ENCODE data around the gene TIPARP.
"Not testable (repeated sequence)": the region's sequence is repeated elsewhere in the genome, so short reads cannot be mapped to it uniquely, and the experiment has no call there.

The TIPARP gene

DNA sequence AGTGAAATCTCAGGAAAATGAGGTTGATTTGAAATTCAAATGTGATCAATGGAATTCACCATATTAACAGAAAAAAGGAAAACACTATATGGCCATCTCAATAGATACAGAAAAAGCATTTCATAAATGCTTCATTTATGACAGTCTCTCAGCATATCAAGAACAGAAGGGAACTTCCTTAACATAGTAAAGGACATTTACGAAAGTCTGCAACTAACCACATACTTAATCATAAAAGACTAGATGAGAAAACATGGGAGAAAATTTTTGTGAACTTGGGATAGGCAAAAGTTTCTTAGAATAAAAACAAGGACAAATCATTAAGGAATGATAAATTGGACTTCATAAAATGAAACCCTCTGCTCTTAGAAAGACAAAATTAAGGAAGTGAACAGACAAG lies 24.7 kb upstream of the TIPARP start:
- no peak for DNase-seq (ENCODE audit: low spot score)

DNA sequence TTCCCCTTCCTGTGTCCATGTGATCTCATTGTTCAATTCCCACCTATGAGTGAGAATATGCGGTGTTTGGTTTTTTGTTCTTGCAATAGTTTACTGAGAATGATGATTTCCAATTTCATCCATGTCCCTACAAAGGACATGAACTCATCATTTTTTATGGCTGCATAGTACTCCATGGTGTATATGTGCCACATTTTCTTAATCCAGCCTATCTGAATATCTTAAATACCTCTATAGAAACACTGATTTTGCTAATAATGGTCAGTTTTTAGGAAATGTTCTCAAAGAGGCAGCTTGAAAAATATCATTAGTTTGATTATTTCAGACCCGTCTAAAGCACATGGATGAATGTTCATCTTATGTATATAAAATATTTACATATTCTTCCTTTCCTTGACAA lies 21.7 kb upstream of the TIPARP start:
- DNase-seq (ENCODE audit: low spot score) = not testable (repeated sequence)

DNA sequence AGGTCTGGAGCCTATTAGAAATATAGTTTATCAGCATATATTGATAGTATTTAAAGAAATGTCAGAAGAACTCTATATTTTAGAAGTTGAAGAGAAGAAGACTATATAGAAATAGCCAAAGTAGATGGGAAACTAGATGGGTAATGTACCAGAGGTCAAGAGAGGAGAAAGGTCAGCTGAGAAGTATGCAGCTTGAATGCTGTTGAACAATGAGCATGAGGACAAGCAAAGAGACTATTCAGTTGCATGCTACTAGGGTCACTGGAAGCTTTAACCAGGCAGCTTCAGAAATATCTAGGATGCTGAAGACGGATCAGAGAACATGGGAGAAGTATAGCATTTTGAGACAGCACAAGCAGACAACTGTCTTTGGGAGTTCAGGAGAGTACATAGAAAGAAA lies 19.6 kb upstream of the TIPARP start:
- DNase-seq (ENCODE audit: low spot score) = no peak

DNA sequence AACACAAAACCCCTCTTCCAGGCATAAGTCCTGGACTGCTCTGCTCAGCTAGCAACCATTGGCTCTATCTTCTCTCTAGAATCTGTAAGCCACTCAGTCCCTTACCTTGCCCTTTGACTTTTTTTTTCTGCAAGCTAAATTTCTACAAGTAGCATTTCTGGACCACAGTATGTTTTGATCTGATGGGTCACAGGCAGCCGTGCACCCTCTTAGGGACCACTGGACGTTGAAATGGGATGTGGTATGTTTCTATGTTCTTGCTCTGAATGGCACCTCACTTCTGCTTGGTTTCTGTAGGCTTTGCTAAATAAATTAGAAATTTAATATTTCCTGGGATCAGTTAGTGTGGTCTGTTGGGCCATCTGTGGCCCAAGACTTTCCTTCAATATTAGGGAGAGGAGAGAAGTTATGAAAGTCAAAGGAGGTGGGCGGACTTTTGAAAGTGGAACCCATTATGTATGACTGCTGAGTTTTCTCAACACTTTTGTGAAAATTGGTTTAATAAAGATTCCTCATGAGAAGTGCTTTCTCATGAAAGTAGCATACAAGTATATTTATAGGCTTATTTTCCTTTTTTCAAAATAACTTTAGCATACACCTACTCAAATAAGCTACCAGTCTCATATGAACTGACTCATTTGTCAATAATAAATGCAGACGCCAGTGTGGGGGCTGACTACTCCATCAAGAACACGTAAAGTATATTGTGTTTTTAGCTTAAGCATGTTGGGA lies 18.4 kb upstream of the TIPARP start:
- DNase-seq (ENCODE audit: low spot score) = no peak

DNA sequence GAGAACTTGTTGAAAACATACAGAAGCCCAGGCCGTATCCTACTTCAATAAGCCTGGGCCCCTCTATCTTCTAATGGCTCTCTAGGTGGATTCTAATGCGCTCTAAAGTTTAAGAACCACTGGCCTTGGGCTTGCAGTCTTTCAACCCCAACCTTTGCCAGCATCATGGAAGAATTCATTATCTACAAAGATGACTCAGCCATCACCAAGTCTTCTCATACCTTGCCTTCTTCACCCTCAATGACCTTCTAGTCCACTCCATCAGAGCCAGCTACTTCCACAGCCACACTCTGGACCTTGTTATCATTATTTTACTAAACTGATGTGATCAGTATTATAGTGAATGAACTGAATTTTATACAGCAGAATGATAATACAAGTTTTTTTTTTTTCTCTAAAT lies 16.9 kb upstream of the TIPARP start:
- no peak for DNase-seq (ENCODE audit: low spot score)

DNA sequence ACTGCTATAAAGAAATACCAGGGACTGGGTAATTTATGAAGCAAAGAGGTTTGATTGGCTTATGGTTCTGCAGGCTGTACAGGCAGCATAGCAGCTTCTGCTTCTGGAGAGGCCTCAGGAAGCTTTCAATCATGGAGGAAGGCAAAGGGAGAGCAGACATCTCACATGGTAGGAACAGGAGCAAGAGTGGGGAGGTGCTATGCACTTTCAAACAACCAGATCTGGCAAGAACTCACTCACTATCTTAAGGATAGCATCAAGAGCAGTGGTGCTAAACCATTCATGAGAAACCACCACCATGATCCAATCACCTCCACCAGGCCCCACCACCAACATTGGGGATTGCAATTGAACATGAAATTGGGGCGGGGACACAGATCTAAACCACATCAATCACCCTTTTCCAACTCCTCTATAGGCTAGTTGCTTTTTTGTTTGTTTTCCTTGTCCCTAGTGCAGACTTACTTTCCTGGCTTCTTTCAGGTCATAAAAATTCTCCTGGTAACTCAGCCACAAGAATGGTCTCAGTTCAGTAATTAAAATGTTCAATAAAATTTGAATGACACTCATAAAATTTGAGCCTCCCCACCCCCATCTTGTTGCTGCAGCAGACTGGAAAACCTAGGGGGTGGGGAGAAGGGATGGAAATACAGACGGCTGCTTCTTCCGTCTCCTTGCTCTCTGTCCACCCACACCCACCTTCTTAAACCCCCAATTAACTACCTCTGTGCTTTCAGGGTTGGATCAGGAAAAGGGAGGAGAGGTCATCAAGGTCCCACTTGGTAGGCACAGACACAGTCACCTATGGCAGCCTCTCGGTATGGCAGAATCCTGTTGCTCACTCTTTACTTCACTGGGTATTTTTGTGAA lies 16.3 kb upstream of the TIPARP start:
- DNase-seq (ENCODE audit: low spot score) = no peak

DNA sequence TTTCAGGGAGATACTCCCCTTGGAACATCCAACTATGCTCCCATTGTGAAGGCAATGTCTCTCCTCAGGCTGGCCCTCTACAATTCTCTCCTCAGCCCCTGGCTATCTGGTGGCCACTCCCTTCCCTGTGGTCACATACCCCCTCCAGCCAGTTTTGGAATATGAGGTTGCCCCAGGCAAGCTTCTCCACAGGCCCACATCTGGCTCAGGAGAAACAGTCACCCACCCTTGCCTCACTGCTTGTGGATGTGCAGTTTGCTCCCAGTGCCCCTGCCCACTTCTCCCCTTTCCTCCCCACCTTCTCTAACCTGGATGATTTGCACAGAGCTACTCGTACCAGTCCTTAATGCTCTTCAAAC lies 15.7 kb upstream of the TIPARP start:
- no peak for DNase-seq (ENCODE audit: low spot score)

DNA sequence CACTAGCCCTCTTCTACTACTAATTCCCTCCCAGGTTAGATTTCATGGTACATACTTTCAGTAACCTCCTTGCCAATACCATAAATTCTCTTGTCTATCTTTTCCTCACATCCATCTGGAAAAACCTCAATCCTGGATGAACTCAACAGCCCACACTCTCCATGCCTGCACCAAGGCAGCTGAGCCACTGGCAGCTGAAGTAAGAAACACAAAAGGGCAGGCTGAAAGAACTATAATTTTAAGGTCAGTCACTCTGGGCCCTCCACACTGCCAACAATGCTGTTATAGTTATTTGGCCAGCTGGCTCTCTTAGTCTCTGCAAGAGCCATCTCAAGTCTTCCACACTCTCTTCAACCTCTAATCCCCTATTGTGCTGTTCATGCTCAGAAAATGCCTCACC lies 15.1 kb upstream of the TIPARP start:
- no peak for DNase-seq (ENCODE audit: low spot score)

DNA sequence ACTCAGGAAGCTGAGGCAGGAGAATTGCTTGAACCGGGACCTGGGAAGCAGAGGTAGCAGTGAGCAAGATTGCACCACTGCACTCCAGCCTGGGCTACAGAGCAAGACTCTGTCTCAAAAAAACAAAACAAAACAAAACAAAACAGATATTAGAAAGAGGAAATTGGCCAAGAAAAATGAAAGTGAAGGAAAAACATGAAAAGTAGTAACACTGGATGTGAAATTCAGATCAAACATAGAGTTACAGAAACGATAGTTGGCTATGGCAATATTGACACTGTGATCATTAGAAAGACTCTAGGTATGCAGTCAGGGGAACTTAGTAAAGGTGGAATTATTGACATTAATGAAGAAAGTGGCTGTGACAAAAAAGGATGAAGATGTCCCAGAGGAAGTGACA lies 13.2 kb upstream of the TIPARP start:
- DNase-seq (ENCODE audit: low spot score) = no peak

DNA sequence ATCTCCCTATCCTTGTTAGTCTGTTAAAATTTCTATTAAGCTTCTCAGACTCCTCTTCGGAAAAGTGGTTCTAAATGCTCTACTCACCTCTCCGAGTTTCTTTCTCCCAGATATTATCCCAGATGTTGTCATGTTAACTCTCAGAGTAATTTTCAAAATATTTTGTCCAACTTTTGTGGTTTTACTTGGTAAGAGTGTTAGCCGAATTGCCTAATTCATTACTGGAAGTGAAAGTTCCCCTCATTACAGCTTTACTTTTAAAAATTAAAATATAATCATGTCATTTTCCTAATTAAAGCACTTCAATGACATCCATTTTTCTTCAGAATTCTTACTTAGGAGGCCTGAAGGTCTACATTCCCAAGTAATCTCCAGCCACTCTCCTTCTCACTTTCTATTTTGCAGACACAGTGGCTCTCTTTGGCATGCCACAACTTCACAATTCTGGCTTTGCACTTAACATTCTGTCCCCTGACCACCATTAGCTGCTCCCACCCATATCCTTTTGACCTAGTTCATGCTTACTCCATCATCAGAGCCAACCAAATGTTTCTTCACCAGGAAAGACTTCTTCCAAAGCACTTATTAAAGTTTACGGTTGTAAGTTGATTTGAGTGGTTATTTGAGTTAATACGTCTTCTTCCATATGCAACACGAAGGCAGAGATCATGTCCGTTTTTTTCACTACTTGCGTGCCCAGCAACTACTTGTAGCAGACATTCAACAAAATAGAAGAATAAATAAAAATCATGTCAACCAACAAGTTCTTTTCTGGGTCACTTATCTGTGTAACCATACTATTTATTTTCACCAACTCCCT lies 10.2 kb upstream of the TIPARP start:
- no peak for DNase-seq (ENCODE audit: low spot score)

DNA sequence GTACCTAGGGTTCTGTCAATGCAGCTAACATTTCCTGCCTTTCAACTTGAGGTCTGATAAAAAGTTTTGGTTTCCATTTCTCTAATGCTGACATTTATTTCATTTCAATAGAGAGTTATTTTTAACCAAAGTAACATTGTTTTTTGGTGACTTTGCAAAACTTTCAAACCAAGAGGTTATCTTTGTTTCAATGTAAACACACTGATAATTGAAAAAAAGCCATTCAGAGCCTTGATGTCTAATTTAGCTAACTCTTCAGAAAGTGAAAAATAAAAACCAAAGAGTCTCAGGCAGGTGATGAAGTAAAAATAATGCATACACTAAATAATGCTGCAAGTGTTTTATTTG lies 9.6 kb upstream of the TIPARP start:
- DNase-seq (ENCODE audit: low spot score) = no peak

DNA sequence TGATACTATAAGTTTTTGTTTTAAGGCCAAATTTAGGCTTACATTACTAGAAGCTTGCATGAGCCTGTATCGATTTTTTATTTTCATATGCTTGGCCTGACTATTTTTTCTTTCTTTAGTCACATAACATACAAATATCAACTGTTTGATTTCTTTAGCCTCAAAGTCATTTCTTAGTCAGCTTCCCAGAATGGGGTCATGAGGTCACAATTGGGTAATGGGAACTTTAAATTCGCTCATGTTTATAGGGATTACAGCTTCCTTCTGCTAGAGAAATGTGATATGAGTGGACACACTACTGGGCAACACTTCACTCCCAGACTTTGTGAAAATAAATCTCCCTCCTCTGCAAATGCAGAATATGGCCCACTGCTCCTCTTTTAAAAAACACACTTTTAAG lies 9.1 kb upstream of the TIPARP start:
- no peak for DNase-seq (ENCODE audit: low spot score)

DNA sequence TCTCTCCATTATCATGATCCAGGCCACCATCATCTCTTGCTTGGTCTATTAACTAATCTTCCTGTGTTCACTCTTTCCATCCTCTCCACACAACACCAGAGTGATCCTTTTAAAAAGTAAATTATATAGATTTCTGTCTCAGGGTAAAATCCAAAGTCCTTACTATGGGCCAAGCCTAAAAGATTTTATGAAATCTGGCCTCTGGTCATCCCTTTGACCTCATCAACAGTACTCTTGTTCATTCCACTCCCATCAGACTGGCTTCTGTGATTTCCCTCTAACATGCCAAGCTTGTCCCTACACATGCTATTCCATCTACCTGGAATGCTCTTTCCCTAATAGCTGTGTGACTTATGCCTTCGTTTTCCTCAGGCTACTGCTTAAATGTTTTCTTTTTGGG lies 8.3 kb upstream of the TIPARP start:
- DNase-seq (ENCODE audit: low spot score) = no peak

DNA sequence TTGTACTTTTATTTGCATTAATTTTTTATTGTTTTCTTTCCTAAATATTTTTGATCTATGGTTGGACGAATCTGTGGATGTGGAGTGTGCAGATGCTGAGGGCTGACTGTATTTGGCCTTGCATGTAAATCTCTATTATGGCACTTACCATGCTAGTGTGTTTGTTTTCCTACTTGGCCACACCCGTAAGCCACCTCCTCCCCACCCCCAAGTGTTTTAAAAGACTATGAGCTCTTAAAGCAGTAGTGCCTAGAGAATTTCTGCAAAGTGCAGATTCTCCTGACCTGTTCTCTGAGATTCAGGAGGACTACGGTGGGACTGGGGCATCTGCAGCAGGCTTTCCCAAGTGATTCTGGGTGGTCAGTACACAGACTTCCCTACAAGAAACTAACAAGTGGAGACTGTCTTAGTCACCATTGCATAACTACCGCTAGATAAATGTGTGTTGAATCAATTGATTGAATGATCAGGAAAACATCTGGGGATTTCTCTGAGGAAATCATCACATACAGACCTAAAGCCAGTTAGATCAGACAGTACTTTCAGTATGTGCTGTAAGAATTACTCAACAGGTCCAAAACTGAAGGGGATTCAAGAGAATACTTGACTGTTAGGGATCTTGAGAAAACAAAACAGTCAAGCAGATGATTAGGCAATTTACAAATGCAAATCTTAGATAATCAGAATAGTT lies 6.2 kb upstream of the TIPARP start:
- no peak for DNase-seq (ENCODE audit: low spot score)

DNA sequence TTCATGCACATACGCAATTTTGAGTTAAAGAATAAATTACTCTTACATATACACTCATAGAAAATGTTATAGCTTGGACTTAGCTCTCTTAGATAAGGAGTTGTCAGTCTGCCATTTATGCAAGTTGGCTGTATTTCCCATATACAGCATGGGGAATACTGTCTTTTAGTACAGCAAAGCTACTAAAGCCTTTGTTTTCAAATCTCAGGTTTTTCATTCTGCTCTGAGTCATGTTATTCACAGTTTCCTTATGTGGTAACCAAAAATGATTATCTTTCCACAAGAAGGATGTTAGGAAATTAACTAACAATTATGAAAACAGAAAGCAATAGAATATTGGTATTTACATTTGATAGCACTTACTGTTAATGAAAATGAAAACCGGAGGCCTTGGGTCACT lies 4.3 kb upstream of the TIPARP start:
- no peak for DNase-seq (ENCODE audit: low spot score)

DNA sequence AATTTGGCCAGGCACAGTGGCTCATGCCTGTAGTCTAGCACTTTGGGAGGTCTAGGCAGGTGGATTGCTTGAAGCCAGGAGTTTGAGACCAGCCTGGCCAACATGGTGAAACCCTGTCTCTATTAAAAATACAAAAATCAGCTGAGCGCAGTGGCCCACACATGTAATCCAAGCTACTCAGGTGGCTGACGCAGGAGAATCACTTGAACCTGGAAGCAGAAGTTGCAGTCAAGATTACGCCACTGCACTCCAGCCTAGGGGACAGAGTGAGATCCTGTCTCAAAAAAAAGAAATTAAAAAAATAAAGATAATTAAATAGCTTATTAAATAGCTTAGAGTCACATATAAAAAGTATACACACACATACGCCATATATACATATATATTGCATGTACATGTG lies 3.7 kb upstream of the TIPARP start:
- DNase-seq (ENCODE audit: low spot score) = no peak

DNA sequence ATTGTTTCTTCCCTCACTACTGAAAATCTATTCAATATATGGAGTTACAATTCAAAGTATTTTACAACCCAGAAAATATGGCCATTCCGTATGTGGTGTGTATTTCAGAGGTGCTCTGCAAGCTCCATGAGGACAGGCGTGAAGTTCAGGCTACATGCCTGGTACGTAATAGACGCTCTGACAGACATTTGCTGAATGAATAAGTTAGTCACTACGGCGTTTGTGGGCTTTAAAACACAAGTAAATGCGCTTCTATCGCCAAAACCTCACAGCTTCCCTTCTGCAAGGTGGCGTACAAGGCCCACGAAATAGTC lies 701 bp upstream of the TIPARP start:
- DNase-seq (ENCODE audit: low spot score) = no peak

DNA sequence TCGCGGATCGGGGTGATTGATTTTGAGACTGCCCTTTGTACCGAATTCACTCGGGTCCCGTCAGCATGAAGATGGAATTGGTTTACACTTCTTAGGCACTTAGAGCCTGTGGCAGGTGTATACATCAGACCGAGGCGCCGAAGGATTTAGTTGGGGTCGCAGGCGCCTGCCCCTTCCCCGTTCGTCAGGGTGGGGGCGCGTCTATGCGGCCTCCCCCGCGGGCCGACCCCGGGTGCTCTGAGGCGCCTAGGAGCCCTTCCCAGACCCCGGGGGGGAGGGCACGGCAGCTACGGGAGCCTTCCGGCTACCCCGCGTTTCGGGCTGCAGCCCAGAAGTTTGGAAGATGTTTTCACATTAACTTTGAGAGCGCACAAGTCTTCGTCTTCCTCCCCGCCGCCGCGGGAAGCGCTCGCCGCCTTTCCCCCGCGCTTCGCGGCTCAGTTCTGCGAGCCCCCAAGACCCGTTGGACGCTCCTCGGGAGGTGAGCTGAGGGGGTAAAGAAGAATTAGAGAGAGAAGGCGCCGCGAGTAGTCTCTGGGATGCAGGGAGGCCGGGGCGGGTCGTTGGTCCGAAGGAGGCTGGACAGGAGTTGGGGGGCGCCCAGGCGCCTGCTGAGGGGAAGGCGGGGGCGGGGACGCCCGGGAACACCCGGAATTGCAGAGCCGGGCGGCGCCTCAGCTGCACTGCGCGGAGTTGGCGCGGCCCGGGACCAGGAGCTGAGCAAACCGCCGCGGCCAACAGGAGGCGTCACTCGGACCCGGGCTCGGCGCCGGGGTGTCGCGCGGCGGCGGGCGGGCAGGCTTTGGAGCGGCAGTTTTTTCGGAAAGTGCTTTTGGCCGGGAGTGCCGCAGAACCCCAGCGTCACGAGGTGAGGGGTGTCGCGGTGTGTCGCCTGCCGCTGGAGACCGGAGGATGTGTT lies 780 bp downstream of the TIPARP start:
- DNase-seq (ENCODE audit: low spot score) = peak; percentile 36

DNA sequence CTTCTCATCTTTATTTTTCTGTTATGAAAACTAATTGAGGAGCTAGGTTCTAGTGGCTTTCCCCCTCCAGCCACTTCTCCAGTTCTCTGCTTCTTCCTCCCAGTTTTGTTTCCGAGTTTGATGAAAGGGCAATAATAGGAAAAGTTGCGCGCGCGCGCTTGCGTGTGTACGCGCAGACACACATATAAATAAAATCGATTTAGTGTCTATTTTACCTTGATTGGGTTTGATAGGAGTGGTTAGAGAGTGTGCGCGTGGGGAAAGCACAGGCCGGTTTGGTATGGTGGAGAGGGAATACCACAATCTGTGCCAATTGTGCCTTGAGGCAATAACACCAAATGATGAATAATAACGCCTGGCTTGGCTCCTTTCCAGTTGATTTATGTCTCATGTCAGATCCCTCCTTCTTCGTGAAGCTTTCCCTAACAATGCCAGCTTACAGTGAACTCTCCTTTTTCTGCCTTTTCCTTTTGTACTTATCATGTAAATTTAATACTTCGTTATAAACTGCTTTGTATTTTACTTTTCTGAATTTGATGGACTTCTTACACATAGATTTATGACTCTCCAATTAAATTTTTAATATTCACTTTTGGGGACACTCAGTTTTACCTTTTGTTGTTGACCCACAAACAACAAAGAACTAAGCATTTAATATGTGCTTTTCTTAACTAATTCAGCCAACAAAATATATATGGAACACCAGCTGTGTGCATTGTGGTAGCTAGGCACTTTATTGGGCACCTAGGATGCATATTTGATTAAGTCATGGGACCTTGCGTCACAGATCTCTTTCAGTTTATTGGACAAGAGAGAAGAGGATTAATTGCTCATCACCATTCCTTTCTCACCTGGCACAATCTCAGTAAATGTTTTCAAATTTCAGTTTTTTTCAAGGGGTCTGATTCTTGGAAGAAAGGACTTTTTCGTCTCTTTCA lies 1.7 kb downstream of the TIPARP start:
- DNase-seq (ENCODE audit: low spot score) = no peak

DNA sequence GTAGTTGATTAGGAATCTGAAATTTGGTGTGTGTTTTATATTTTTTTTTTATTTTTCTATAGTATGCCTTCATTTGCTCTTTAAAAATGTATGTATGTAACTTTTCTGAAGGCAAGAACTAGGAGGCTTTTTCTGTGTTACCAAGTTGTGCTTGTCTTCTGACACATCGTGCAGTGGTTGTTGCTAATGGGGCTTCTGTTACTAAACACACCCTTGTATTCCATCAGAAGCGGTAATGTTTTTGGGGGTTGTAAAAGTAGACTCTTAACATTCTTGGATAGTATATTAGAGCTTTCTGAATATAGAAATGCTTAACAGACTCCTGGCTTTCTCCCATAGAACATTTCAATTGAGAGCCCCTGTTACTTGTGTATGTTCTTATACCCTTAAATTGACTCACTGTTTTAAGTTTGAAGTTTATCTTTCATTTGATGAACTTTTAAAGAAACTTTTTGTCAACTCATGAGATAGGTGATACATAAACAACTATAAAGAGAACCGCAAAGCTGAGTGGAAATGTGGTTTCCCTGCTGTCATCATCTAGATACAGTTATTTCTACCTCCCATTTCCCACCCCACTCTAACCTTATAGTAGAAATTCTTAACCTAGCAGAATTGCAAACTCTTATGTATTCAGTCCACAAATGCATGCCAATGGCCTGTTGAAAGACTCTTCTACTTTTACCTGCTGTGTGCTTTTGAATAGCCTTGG lies 2.5 kb downstream of the TIPARP start:
- DNase-seq (ENCODE audit: low spot score) = no peak
